GM18499 (cell line): Measurements from ENCODE around the gene KCNQ1.

Source experiments
- ATAC-seq: cut with Tn5 transposase; IDR thresholded peaks from one replicate; pipeline ENCODE4 v1.9.1; 2021; ENCODE audit warnings: moderate number of reproducible peaks; ENCODE audit not compliant: insufficient read depth, unreplicated experiment

Gene KCNQ1

DNA sequence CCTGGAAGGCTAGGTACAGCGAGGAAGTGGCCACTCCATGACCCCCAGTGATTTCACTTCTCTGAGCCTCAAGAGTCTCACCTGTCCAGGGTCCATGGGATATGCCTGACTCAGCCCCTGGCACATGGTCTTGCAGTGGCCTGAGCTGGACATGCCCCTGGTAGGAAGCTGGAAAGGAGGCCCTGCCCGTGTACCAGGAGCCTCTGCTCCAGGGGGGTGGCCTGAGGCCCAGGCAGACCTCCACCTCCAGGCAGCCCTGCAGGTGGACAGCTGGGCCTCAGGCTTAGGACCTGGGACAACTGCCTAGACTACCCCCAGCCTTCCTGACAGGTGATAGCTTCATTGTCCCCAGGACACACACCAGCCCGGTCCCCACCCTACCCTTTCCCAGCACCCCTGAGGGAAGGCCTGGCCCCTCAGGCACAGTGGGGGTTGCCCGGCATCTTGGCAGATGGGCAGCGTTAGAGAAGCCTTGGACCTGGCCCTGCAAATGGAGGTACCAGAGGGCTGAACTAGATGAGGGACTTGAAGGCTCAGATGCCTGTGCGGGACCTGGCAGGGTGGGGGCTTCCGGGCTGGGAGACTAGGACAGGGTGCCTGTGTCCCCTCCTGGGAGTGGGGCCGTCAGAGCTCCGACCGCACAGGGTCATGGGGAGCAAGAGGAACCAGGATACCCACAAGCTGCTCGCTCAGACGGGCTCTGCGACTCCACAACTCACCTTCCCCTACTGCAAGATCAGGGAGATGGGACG is 387.1 kb downstream of the KCNQ1 start:
- ATAC-seq, result no peak

DNA sequence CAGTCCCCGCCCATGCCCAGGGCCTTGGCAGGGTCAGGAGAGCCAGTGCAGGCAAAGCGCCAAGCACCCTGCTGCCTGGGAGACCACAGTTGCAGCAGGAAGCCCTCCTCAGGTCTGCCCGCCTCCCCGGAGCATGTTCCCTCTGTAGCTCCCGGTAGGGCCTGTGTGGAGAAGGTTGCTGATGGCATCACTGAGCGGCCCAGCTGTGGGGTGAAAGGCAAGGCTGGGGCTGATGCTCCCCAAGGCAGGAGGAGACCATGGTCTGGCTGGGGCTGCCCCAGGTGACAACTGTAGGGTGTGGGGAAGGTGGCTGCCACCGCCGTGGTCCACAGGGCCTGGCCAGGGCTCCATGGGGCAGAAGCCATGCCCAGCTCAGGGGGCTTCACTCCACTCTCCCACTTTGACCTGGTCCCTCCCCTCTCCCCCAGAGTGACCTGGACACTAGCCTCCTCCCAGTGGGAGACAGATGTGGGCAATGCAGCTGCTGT is 387.8 kb downstream of the KCNQ1 start:
- ATAC-seq, result no peak

DNA sequence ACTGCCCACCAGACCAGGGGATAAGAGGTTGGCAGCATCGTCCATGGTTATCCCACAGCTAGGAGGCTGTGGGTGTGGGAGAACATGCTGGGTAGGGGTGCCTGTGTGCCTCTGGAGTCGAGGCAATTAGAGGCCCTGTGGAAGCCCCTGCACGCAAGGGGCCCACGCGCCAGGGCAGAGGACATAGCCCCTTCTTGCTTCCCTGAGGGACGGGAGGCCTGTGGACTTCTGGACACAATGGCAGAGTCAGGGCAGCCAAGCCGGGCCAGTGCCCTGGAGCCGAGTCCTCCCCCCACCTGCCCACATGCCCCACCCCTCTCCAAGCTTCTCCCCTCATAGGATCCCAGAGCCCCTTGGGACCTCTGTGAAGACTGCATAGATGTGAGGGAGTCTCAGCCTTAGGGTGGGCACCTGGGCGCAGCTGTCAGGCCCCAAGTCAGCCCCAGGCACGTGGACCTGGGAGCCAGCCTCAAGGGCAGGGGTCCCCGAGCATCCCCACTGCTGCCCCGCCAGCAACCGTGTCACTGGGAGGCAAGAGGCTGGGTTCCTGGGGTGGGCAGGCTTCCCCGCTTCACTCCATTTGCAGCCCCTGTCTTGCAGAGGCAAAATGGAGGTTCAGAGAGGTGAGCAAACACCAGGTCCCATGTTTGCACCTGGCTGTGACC is 388.4 kb downstream of the KCNQ1 start:
- ATAC-seq, result no peak

DNA sequence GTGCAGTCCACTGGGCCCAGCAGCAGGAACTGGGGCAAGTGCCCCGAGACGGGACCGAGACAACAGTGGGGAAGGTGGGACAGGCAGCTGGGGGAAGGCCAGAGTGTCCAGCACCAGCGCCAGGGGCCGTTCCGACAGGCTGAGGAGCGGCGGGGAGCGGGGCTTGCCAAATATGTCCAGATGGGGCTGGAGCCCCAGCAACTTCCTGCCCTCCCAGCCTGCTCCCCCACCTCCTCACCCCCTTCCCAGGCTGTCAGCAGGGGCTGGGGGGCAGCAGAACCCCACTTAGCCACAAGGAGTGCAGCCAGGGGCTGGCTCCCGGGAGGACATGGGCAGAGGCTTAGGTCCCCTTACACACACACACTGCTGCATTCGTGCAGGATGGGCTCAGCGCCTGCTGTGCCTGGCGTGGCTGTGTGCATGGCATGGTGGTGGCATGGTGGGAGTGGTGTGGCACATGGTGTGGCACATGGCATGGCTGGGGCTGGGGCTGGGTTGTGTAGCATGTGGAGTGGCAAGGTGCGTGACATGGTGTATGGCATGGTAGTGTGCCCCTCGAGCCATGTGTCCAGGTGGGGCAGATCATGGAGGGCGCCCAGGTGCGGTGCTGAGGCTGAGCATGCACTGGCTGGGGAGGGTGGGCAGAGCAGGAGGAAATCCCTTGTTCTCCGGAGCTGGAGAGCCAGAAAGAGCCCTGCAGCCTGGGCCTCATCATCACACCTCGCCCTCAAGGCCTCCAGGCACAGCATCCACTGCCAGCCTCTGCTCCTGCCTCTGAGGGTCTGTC is 389.1 kb downstream of the KCNQ1 start:
- no peak for ATAC-seq

DNA sequence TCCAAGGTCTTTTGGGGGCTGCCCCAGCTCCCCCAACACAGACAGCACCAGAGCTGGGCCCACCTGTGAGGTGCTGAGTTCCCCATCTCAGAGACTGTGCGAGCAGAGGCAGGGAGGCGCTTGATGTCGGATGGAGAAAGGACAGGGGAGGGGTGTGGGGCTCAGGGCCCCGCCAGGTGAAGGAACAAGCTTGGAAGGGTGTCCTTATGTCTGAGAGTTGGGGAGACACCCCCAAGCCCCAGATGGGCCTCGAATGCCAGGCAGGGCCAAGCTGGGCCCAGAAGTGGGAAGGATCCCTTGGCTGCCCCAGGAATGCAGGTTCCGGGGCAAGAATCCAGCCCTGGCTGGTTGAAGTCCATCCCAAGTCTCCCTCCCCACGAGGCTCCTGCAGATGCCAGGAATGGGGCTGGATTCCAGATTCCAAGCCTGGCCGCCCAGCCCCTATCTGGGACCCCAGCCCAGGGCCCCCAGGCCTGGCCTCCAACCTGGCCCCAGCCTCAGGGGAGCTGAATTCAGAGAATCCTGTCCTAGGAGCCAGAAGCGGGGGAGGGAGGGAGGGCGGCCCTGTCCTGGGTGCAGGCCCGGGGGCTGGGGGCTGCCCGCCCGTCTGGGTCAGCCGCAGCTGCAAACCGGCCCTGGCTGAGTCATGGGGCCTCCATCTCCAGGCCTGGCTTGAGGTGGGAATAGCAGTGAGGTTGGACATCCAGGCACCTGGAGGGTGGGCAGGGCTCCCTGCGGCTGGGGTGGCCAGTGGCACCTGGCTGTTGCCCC is 389.9 kb downstream of the KCNQ1 start:
- no peak for ATAC-seq

DNA sequence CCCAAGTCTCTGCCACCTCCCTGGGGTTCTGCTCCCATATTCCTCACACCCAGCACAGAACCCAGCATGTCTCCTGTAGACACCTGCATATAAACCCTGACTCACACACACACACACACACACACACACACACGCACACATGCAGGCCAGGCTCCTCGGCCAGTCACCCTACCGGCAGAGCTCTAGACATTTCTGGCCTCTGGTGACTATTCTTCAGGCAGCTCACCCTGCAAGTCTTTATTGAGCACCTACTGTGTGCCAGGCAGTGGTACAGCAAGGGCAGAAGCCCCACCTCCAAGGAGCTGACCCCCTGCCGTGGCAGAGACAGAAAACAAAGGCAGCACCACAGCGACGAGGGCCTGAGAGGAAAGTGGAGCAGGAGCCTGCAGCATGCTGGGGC is 390.5 kb downstream of the KCNQ1 start:
- no peak for ATAC-seq

DNA sequence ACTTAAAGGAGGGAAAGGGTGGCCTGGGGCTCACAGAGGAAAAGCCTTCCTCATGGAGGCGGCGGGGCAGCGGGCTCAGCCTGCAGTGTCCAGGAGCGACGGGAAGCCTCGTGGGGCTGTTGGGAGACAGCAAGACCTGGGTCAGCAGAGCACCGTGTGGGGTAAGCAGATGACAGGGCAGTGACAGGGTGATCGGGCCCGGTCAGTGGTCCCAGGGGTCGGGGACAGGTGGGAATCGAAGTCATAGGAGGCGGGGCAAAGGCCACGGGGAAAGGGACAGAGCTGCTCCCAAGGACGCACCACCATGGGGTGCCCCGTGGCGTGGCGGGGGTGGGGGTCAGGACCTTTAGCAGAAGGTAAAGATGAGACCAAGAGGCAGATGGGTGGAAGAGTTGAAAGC is 390.9 kb downstream of the KCNQ1 start:
- no peak for ATAC-seq

DNA sequence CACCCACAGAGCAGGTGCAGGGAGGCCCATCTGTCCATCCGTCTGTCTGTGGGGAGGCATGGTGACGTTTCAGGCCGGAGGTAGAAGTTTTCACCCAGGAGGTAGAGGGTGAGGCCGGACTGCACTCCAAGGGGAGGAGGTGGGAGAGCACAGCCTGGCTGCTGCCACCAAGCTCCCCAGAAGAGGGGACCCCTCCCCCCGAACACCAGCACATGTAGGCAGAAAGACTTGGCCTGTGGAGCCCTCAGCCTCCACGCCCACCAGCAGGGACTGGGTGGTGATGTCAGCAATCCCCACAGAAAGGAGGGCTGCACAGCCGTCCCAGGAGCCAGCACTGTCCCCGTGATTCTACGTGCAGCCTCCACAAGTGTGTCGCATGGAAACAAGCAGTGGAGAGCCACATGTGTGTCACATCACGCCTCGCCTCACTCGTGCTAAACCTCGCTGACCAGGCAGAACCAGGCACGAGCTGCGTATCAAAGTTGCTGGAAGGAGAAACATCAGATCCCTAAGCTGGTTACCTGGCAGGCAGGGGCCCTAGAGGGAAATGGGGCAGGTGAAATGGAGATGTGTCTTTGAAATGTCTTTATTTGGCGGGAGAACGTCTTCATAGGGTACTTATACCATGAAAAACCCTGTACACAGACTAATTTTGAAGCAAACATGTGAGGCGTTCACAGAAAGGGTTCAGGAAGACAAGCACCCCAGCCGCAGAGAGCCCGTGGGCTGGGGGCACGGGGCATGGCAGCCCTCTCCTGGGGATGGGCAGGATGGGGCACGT is 391.7 kb downstream of the KCNQ1 start:
- no peak for ATAC-seq

DNA sequence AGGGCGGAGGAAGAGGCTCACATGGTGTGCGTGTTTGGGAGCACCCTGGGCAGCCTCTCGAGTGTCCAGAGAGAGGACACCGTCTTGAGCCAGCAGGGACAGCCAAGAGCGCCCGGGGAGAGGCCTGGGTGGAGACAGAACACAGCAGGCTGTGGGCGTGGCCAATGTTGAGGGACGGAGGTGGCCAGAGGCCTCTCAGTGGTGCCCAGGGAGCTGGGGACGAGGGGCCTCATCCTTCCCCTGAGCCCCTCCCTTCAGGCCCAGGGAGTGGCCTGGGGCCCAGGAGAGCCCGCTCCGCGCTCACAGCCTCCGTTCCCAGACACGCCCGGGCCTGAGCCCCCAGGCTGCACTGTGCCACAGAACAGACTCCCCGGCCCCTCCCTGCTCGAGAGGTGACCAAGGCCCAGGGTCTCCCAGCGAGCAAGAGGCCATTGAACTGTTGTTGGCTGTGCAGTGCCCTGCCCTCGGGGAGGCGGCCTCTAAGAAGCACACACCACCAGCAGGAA is 392.3 kb downstream of the KCNQ1 start:
- ATAC-seq, result no peak

DNA sequence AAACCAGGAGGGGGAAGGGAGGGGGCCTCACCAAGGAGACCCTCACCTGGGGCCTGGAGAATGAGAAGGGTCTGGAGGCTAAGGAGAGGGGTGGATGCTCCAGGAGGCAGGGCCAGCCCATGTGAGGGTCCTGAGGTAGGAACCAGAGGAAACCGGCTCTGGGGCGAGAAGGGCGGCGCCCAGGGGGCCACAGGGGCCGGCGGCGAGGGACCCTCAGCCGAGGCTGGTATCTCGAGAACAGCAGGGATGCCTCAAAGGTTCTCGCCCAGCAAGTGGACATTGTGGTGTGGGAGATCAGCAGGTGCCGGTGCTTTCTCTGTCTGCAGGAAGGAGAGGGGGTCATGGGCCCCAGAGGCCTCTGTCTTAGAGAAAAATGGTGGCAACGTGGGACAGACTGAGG is 392.8 kb downstream of the KCNQ1 start:
- ATAC-seq, result no peak

DNA sequence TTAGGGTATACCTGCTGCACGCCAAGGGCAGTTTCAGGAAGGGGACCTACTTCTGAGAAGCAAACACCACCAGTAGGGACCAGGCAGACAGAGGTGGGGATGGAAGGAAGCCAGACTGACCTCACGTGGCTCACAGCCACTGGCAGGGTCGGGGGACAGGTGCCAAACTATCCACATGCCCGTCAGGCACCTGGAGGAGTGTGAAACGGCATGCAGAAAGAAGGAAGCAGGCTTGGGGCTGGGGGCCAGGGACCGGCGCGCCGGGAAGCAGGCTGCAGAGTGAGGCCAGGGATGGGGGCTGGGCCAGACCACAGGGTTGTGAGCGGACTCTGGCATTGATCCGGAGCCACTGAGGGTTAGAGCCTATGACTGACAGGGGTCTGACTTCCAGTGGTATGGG is 393.3 kb downstream of the KCNQ1 start:
- ATAC-seq, result no peak

DNA sequence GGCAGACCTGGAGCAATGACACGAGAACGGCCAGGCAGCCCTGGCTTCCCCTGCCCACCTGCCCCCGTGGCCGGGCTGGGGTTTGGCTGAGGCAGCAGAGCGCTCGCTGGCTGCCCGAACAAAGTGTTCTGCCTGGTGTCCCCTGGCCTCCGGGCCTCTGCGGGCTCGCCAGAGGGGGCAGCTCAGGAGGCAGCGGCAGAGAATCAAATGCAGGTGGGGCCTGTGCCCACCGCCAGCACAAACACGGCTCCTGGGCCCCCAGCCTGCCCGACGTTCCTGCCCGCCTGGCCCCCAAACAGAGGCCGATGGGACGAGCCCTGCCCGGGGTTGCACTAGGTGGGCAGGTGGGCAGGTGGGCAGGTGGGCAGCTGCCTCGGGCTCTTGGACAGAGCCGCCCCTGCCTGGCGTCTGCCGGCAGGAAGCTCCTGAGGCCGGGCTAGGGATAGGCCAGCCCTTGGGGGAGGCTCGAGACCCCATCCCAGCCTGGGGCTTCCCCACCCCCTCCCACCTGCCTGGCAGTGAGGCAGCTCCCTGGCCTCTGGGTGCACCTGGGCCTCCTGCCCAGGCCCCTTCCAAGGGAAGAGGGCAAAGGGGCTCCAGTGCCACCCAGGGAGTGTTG is 394.0 kb downstream of the KCNQ1 start:
- no peak for ATAC-seq

DNA sequence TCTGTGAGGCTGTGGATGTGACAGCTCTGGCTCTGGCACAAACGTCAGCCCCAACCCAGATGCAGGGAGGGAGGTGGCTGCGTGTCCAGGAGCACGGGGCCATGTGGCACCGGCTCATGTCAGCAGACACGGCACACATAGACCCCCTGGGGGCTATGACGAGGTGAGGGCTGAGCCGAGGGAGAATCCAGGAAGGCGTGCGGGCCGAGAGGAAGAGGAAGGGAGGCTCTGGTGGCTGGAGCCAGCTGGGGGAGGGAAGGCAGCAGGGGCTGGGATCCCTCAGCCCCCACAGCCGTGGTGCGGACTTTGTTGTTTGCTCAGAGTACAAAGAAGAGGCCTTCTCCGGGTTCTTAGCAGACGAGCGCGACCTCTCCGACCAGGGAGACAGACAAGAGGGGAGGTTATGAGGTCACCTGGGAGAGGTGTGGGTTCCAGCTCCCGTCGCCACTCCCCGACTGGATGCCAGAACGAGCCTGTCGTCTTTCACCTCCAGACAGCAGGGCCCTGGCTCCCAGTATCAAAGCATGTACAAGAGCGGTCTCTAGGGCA is 394.7 kb downstream of the KCNQ1 start:
- ATAC-seq, result no peak

DNA sequence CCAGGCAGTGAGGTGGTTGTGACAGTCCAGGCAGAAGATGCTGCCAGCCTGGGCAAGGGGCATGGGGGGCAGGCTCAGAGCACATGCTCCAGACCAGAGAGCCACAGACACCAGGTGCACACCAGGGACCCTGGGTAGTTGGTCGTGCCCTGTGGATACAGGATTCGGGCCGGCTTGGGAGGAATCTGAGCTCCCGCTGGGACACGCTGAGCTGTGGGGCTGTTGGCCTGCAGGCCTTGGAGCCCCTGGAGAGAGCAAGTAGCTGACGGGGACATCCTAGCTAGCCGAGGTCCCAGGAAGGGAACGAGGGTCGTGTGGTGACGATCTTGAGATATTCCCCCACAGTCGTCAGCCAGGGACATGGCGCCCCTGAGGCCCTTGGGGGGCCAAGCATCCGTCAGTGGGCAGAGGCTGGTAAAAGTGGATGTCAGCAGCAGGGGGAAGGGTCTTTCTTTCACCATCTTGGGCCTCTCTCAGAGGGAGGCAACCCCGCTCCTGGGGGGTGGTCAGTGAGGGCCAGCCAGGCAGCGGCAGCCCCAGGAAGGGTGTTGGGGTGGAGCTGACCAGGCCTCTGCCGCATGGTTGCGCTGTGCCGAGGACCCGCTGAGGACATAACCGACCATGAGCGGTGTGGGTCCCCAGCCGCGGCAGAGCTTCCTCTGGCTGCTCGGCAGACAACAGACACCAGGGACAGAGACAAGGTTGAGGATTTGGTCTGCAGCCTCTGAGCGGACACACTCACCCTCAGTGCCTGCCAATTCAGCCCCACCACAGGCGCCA is 396.8 kb downstream of the KCNQ1 start:
- no peak for ATAC-seq

DNA sequence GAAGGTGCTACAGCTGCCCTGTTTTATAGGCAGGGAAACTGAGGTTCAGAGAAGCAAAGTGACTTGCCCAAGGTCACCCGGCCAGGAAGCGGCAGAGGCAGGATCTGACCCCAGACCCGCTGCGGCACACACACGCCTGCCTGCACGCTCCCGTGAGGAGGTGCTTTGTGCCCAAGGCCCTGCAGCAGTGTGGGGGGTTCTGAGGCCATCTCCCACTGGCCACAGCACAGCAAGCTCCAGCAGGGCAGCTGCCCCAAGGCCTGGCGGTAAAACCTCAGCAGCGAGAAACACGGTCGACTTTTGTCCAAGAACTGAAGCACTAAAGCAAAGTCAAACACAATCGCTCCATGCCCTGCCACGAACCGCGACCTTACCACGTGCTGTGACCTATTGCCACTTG is 398.1 kb downstream of the KCNQ1 start:
- no peak for ATAC-seq

DNA sequence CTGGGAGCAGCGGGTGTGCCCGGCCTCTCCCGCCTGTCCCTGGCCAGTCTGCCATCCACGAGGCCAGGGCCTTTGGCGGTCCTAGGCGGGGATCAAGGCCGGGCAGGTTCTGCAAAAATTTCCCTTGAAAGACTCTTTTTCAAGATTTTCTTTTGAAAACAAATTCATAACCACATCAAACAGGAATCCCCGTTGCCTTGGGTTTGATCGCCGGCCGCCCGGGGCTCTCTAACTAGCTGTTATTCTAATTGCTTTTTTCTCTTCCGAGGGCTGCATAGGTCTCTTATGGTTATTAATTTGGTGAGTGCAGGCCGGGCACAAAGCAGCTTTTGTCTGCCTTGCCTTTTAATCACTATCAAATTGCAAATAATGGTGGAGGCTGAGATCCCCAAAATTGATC is 398.7 kb downstream of the KCNQ1 start:
- no peak for ATAC-seq

DNA sequence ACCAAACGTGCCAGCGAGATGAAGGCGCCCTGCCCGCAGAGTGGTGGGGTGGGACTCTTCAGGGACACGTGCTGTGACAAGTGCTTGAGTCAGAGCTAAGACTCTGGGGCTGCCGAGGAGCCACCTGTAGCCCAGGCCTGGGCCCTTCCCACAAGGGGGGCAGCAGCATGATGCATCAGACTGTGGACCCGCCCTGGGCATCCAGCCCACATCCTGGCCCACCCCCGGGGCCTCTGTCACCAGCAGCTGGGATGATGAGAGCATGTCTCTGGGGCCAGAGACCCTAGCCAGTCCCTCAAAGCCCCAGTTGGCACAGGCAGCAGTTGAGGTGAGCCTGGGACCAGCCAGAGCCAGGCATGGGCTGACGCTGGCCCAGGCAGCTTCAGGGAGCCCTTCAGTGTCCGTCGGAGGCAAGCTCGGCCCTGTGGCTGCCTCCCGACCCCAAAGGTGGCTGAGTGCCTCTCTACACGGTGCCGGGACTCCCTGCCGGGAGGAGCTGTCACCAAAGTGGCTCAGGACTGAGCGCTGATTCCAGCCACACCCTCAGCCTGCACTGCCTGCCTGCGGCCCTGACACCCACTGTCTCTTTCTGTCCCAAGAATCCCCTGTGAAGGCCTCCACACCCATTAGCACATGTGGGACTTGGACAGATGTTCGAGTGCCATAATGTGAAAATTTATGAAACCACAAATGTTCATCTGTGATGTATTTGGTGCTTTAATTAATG is 399.5 kb downstream of the KCNQ1 start:
- ATAC-seq, result no peak
